ENCODE measurements around the gene ATP5PD.
"Not testable (repeated sequence)": the region's sequence is repeated elsewhere in the genome, so short reads cannot be mapped to it uniquely, and the experiment has no call there.

The ATP5PD gene

GRCh38 chr17:75034236-75034908 lies 12.4 kb downstream of the ATP5PD start:
- peak; percentile 36 for TF ChIP-seq CTCF (conservative IDR thresholded peaks at IDR 0.05; ENCODE audit: low read depth, low read length)
- peak overlapping the region; percentile 83 for H3K4me3 ChIP-seq (ENCODE audit: low read length)
- peak; percentile 60 for DNase-seq (ENCODE audit: low read depth)

GRCh38 chr17:75033346-75034235 lies 13.2 kb downstream of the ATP5PD start:
- no peak for TF ChIP-seq CTCF (conservative IDR thresholded peaks at IDR 0.05; ENCODE audit: low read depth, low read length)
- peak; percentile 51 for DNase-seq (ENCODE audit: low read depth)
- peak overlapping the region; percentile 83 for H3K4me3 ChIP-seq (ENCODE audit: low read length)

DNA sequence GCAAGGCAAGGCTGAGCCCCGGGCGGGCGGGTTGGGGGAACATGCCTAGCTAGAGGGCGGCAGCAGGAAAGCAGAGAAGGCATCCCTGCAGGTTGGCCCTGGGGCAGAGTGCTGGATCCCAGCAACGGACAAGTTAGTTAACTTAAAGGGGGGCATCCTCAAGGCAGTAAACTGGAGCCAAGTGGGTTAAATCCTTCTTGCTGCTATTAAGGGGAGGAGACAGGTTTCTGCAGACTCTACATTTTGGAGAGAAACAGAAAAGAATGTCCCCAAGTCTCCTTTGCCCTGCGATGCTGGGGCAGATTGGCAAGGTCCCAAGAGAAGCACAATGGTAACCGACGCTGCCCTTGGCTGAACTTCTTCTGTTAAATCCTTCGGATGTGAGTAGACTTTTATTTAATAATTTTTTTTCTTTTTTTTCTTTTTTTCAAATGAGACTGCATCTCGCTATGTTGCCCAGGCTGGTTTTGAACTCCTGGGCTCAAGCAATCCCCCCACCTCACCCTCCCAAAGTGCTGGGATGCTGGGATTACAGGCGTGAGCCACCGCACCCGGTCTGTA lies 14.0 kb downstream of the ATP5PD start:
- H3K4me3 ChIP-seq (ENCODE audit: low read length), result peak overlapping the region; percentile 83
- DNase-seq (ENCODE audit: low read depth), result no peak

DNA sequence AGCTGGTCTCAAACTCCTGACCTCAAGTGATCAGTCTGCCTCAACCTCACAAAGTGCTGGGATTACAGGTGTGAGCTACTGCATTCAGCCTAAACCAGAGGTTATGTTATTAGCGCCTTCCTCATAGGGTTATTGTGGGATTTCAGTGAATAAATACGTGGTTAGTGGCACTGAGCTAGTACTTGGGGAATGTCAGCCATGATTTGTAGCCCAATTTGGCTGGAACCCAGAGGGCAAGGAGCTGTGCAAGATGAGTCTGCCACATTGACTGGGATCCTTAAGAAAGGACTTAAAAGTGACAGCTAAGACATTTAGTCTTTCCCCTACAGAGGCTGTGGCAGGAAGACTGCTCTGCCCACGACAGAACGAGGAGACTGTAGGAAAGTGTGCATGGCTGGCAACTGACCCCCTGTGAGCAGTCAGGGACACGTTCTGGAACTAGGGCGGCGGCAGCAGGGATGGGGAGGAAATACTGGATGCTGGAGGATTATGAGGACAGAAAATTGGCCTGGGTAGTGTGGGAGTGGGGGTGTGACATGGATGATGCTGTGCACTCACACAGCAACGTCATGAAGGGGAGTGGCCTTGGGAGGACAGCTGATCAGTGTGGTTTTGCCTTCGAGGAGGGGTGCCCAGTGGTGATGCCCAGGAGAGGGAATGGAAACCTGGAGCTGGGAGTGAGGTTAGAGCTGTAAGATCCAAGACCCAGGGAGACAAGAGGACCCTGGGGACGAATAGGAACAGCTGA lies 14.6 kb downstream of the ATP5PD start:
- H3K4me3 ChIP-seq (ENCODE audit: low read length), result peak overlapping the region; percentile 83

More for the DNA sequence above, 14.0 kb downstream of the ATP5PD start:
- TF ChIP-seq CTCF (conservative IDR thresholded peaks at IDR 0.05; ENCODE audit: low read depth, low read length), result no peak

DNA sequence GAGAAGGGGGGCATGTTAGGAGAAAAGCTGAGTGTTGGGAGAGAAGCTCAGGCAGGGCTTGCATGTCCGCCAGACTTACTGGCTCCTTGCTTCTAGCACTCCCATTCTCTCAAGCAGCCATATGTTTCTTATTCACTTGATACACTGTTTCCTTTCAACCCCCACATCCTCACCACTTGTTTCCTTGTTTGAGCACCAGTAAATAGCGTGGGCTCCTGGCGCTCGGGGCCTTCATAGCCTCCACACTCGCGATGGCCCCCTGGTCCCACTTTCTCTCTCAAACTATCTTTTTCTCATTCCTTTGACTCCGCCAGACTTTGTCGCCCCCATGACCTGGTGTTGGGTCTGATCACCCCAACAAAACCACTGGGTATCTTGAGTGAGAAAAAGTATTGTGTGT lies 16.6 kb downstream of the ATP5PD start:
- TF ChIP-seq CTCF (conservative IDR thresholded peaks at IDR 0.05; ENCODE audit: low read depth, low read length), result no peak
- no peak for DNase-seq (ENCODE audit: low read depth)
- H3K4me3 ChIP-seq (ENCODE audit: low read length), result no peak overlapping the region

More for the DNA sequence above, 14.6 kb downstream of the ATP5PD start:
- TF ChIP-seq CTCF (conservative IDR thresholded peaks at IDR 0.05; ENCODE audit: low read depth, low read length), result no peak
- DNase-seq (ENCODE audit: low read depth), result peak; percentile 49

GRCh38 chr17:75026650-75027049 lies 20.1 kb downstream of the ATP5PD start:
- H3K4me3 ChIP-seq (ENCODE audit: low read length); DNase-seq (ENCODE audit: low read depth): not testable (repeated sequence)

DNA sequence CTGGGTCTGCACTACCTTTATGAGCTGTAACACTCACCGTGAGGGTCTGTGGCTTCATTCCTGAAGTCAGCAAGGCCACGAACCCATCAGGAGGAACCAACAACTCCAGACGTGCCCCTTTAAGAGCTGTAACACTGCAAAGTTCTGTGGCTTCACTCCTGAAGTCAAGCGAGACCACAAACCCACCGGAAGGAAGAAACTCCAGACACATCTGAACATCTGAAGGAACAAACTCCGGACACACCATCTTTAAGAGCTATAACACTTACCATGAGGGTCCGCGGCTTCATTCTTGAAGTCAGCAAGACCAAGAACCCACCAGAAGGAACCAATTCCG lies 21.4 kb downstream of the ATP5PD start:
- not testable (repeated sequence) for H3K4me3 ChIP-seq (ENCODE audit: low read length); DNase-seq (ENCODE audit: low read depth)
